Epithelial cell of esophagus (primary cell): Measurements from ENCODE around the gene EHMT1.

Experiments used
- DNase-seq: peaks from one replicate; pipeline ENCODE4 v3.0.0; 2010; ENCODE audit warnings: low read depth
- H3K4me3 ChIP-seq: 2 replicates; pipeline ENCODE4 v1.5.1; 2011; ENCODE audit warnings: mild to moderate bottlenecking, low read length, control low read depth
- CTCF ChIP-seq: IDR thresholded peaks from 2 replicates; pipeline ENCODE4 v1.5.1; 2011; ENCODE audit warnings: low read depth, mild to moderate bottlenecking, low read length, control low read depth, inconsistent platforms; ENCODE audit not compliant: insufficient read depth; ENCODE audit errors: missing control alignments

Gene EHMT1

GRCh38 chr9:137673886-137674285 is 55.1 kb downstream of the EHMT1 start:
- no peak for DNase-seq
- TF ChIP-seq CTCF, result no peak
- H3K4me3 ChIP-seq, result no peak overlapping the region

- DNase-seq, result no peak
- H3K4me3 ChIP-seq, result no peak overlapping the region
- no peak for TF ChIP-seq CTCF
These were observed 55.6 kb downstream of the EHMT1 start for GRCh38 chr9:137674307-137674975.

GRCh38 chr9:137674976-137675320 is 56.1 kb downstream of the EHMT1 start:
- no peak overlapping the region for H3K4me3 ChIP-seq
- DNase-seq, result no peak
- TF ChIP-seq CTCF, result no peak

GRCh38 chr9:137676998-137677397 is 58.2 kb downstream of the EHMT1 start:
- DNase-seq, result no peak
- H3K4me3 ChIP-seq, result no peak overlapping the region
- TF ChIP-seq CTCF, result no peak

- H3K4me3 ChIP-seq, result no peak overlapping the region
- no peak for DNase-seq
- TF ChIP-seq CTCF, result no peak
These were observed 59.4 kb downstream of the EHMT1 start for GRCh38 chr9:137678202-137678601.

GRCh38 chr9:137679249-137679648 is 60.4 kb downstream of the EHMT1 start:
- TF ChIP-seq CTCF, result no peak
- no peak overlapping the region for H3K4me3 ChIP-seq
- DNase-seq, result no peak

GRCh38 chr9:137679695-137680305 is 61.0 kb downstream of the EHMT1 start:
- no peak for DNase-seq
- no peak overlapping the region for H3K4me3 ChIP-seq
- TF ChIP-seq CTCF, result no peak
